GM13976 (cell line): ENCODE results near the gene SERPINE1.
"Not testable (repeated sequence)": the region's sequence is repeated elsewhere in the genome, so short reads cannot be mapped to it uniquely, and the experiment has no call there.

Source experiments
- DNase-seq: peaks from one replicate; pipeline ENCODE4 v3.0.0; 2012; ENCODE audit warnings: low spot score
- CTCF ChIP-seq: IDR thresholded peaks from 2 replicates; pipeline ENCODE4 v1.5.1; 2012; ENCODE audit warnings: borderline replicate concordance, mild to moderate bottlenecking; ENCODE audit not compliant: insufficient read depth; ENCODE audit errors: extremely low read depth, missing control alignments, control extremely low read depth
- in situ Hi-C: fragments of 300-500 bp; cut with MboI; formaldehyde crosslinking; loops from one replicate; pipeline ENCODE4 v1.12.0; 2022; ENCODE audit warnings: low sequenced_read_pairs, mixed read lengths, inconsistent platforms; ENCODE audit not compliant: unreplicated experiment

The SERPINE1 gene

GRCh38 chr7:101128040-101128834, 1.3 kb downstream of the SERPINE1 start:
- DNase-seq, result no peak
- in situ Hi-C loops, result no loop called here
- no peak for TF ChIP-seq CTCF

GRCh38 chr7:101129603-101130117, 2.8 kb downstream of the SERPINE1 start:
- no peak for DNase-seq
- in situ Hi-C loops, result no loop called here
- no peak for TF ChIP-seq CTCF

- in situ Hi-C loops, result not testable (repeated sequence)
Observed at GRCh38 chr7:101132626-101133600, 6.0 kb downstream of the SERPINE1 start.

GRCh38 chr7:101133621-101134398, 6.9 kb downstream of the SERPINE1 start:
- DNase-seq, result no peak
- in situ Hi-C loops, result no loop called here
- no peak for TF ChIP-seq CTCF

More at GRCh38 chr7:101132626-101133600, 6.0 kb downstream of the SERPINE1 start:
- not testable (repeated sequence) for DNase-seq

GRCh38 chr7:101134399-101134980, 7.6 kb downstream of the SERPINE1 start:
- in situ Hi-C loops, result no loop called here
- DNase-seq, result no peak
- no peak for TF ChIP-seq CTCF

GRCh38 chr7:101137651-101138212, 10.8 kb downstream of the SERPINE1 start:
- DNase-seq, result no peak
- in situ Hi-C loops, result no loop called here
- TF ChIP-seq CTCF, result no peak
